ENCODE results near the gene HES4. TPM values are rescaled to one million over a fixed set of nuclear protein-coding genes. Genes with fewer than 3 reads are reported as not detected.

HES4 gene
- total and polyA plus RNA-seq, 7 donors: 2.3 to 21.8 (median 12.3) TPM

DNA sequence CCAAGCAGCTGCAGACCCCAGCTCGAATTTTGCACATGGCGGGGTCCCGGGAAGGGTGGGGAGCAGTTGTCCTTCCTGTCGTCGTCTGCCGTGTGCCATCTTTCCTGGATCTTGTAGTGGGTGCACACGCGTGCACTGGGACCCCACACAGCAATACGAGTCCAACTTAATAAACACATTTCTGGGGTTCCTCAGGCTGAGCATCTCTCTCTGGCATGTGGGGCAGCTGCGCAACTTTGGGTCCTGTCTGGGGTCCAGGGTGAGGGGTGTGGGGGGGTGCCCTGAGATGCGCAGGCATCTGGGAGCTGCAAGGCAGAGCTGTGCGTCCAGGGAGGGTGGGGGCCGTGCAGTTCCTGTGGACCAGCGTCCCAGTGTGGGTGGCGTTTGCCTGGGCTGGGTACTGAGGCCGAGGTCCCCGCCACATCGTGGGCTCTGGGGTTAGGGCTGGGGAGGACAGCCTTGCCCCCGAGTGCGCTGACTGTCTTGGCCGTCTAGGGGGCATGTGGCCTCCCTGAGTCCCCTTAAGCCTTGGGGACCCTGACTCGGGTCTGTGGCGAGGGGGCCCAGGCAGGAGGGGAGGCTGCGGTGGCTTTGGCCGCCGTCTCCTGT is 34.3 kb downstream of the HES4 start:
- ATAC-seq (no peak), DNase-seq (peak in 1 of 2 donors; percentile 46)
- WGBS, 3 donors: 81 to 84% (median 82%) methylated on average over 26 of the region's 26 CpGs
- intact Hi-C loops (cut with DNase I): no loop called here
- Histone ChIP-seq H3K9me3 (no peaks in the 10 kb centered on the region), H3K36me3 (ENCODE audit: insufficient read depth in 1 of 2, low read depth in 1 of 2) (peaks cover 0 to 12% of the 10 kb centered on the region in 2 donors), H3K27ac (no peak overlapping the region), H3K4me3 (peak overlapping the region; percentile 73), H3K27me3 (ENCODE audit: insufficient read depth in 3 of 3, low read length in 2 of 3) (peaks cover 0 to 34% (median 5%) of the 10 kb centered on the region in 3 donors), H3K4me1 (peaks cover 21% of the 10 kb centered on the region)
- TF ChIP-seq, protein P1, sequence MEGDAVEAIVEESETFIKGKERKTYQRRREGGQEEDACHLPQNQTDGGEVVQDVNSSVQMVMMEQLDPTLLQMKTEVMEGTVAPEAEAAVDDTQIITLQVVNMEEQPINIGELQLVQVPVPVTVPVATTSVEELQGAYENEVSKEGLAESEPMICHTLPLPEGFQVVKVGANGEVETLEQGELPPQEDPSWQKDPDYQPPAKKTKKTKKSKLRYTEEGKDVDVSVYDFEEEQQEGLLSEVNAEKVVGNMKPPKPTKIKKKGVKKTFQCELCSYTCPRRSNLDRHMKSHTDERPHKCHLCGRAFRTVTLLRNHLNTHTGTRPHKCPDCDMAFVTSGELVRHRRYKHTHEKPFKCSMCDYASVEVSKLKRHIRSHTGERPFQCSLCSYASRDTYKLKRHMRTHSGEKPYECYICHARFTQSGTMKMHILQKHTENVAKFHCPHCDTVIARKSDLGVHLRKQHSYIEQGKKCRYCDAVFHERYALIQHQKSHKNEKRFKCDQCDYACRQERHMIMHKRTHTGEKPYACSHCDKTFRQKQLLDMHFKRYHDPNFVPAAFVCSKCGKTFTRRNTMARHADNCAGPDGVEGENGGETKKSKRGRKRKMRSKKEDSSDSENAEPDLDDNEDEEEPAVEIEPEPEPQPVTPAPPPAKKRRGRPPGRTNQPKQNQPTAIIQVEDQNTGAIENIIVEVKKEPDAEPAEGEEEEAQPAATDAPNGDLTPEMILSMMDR (IDR thresholded peaks at IDR 0.05): no peak

DNA sequence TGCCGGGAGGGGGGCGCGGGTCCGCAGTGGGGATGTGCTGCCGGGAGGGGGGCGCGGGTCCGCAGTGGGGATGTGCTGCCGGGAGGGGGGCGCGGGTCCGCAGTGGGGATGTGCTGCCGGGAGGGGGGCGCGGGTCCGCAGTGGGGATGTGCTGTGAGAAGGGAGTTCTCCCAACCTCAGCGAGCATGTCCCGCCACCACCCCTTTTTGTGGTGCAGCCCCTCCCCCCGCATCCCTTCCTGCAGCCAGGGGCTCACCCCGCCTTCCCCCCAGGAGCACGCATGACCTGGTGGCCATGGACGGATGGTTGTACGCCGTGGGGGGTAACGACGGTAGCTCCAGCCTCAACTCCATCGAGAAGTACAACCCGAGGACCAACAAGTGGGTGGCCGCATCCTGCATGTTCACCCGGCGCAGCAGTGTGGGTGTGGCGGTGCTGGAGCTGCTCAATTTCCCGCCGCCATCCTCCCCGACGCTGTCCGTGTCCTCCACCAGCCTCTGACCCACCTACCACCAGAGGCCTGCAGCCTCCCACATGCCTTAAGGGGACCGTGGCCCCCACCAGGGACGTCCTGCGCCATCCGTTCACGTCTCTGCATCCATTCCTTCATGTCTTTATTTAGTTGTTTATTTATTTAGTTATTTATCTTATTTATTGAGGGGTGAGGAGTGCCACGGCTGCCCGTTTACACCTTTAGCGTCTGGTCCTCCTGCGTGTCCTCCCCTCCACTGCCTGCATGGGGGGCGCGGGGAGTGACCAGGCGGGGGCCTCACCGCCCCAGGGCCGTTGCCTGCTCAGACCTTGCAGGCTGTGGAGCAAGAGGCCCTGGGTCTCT is 35.0 kb downstream of the HES4 start:
- TF ChIP-seq, protein P1 (IDR thresholded peaks at IDR 0.05): no peak
- 90 to 92% (median 91%) methylated on average over 27 to 39 of the region's 51 CpGs for WGBS, 3 donors
- Histone ChIP-seq H3K4me3 (no peak overlapping the region), H3K36me3 (ENCODE audit: insufficient read depth in 1 of 2, low read depth in 1 of 2) (peaks cover 0 to 12% of the 10 kb centered on the region in 2 donors), H3K9me3 (no peaks in the 10 kb centered on the region), H3K27ac (no peak overlapping the region), H3K4me1 (peaks cover 21% of the 10 kb centered on the region), H3K27me3 (ENCODE audit: insufficient read depth in 3 of 3, low read length in 2 of 3) (peaks cover 0 to 27% (median 5%) of the 10 kb centered on the region in 3 donors)
- DNase-seq: peak in 1 of 2 donors; percentile 53
- ATAC-seq: no peak
- intact Hi-C loops (cut with DNase I): no loop called here

DNA sequence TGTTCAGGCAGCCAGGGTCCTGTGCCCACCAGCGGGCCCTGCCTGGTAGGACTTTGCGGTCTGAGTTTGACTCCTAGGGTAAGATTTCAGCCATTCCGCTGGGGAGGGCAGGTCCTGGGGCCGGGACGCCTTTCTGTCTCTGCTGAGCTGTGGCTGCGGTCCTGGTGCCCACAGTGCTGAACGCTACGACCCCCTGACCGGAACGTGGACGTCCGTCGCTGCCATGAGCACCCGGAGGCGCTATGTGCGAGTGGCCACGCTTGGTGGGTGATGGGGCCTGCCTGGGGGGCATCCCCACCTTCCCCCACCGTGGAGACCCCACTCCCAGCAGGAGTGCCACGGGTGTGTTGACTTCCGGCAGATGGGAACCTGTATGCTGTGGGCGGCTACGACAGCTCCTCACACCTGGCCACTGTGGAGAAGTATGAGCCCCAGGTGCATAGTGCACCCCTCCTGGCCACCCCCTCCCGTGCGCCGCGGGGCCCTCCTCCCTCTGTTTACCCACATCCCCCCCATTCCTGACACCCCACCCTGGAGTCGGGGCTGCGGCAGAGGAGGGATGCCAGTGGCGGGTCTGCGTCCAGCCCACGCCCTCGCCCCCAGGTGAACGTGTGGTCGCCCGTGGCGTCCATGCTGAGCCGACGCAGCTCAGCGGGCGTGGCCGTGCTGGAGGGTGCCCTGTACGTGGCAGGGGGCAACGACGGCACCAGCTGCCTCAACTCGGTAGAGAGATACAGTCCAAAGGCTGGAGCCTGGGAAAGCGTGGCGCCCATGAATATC is 36.0 kb downstream of the HES4 start:
- H3K27me3 ChIP-seq (ENCODE audit: insufficient read depth in 3 of 3, low read length in 2 of 3): peaks cover 0 to 27% (median 5%) of the 10 kb centered on the region in 3 donors
- H3K4me3 ChIP-seq: no peak overlapping the region
- intact Hi-C loops (cut with DNase I): no loop called here
- no peak overlapping the region for H3K27ac ChIP-seq
- WGBS, 3 donors: 89 to 93% (median 91%) methylated on average over 38 to 47 of the region's 47 CpGs
- no peak for ATAC-seq
- no peaks in the 10 kb centered on the region for H3K9me3 ChIP-seq
- TF ChIP-seq, protein P1 (IDR thresholded peaks at IDR 0.05): no peak
- H3K36me3 ChIP-seq (ENCODE audit: insufficient read depth in 1 of 2, low read depth in 1 of 2): peaks cover 0 to 12% of the 10 kb centered on the region in 2 donors
- DNase-seq: no peak
- H3K4me1 ChIP-seq: peaks cover 21% of the 10 kb centered on the region

DNA sequence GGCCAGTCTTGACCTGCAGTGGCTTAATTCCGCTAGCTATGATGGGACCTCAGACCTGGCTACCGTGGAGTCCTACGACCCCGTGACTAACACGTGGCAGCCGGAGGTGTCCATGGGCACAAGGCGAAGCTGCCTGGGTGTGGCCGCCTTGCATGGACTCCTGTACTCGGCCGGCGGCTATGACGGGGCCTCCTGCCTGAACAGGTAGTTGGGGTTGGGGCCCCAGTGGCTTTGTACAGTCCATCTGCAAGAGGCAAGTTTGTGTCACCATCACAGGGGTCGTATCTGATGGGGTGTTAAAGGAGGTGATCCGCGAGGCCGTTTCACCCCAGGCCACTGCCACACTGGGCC is 36.6 kb downstream of the HES4 start:
- Histone ChIP-seq H3K9me3 (no peaks in the 10 kb centered on the region), H3K27me3 (ENCODE audit: insufficient read depth in 3 of 3, low read length in 2 of 3) (peaks cover 0 to 22% (median 3%) of the 10 kb centered on the region in 3 donors), H3K4me3 (no peak overlapping the region), H3K4me1 (peaks cover 23% of the 10 kb centered on the region), H3K27ac (no peak overlapping the region), H3K36me3 (ENCODE audit: insufficient read depth in 1 of 2, low read depth in 1 of 2) (peaks cover 0 to 12% of the 10 kb centered on the region in 2 donors)
- DNase-seq (no peak), ATAC-seq (no peak)
- TF ChIP-seq, protein P1 (IDR thresholded peaks at IDR 0.05): no peak
- intact Hi-C loops (cut with DNase I): no loop called here
- 87 to 91% (median 90%) methylated on average over 16 of the region's 16 CpGs for WGBS, 3 donors

All from psoas muscle (tissue), 8 donors.